ENCODE results near the gene CYP39A1. TPM values are rescaled to one million over a fixed set of nuclear protein-coding genes. Genes with fewer than 3 reads are reported as not detected.

CYP39A1 gene
- total and polyA plus RNA-seq, 2 of the 13 experiments (the other 11 are each of a cell fraction or from before 2014, with no cell fraction given) = 0.13 TPM; not detected in 1

- in situ Hi-C loops (cut with HindIII; ENCODE audit: extremely low pct_ligation_motif_present, low pct_unique_long_range_greater_than_20kb) (no loop called here), intact Hi-C loops (cut with micrococcal nuclease; ENCODE audit: unreplicated experiment) (no loop called here)
- H3K9me3 ChIP-seq (ENCODE audit: low read length) = no peaks in the 10 kb centered on the region
- no peaks in the 10 kb centered on the region for H3K36me3 ChIP-seq (replicated peaks in 1 of 2; ENCODE audit: control insufficient read depth in 1 of 2, insufficient read depth in 2 of 2, low read length in 2 of 2)
- ChIA-PET POLR2A (no interaction called here), CTCF (ENCODE audit: low intra/inter-chr PET ratio, low total read pairs) (no interaction called here)
- H3K9ac ChIP-seq (ENCODE audit: insufficient read depth, low read depth, low read length) = no peak overlapping the region
- no TSS peak for BruUV-seq (replicated peaks)
- no peak for DNase-seq (ENCODE audit: low spot score)
- TF ChIP-seq SKIL (CRISPR knock-in tag; IDR thresholded peaks at IDR 0.05; ENCODE audit: borderline replicate concordance) (no peak), SATB2 (CRISPR knock-in tag; IDR thresholded peaks at IDR 0.05) (no peak), ZNF629 (CRISPR knock-in tag; conservative IDR thresholded peaks at IDR 0.05) (peak; percentile 52)
- no peak for ATAC-seq
- H2AFZ ChIP-seq (ENCODE audit: low read length) = no peak overlapping the region
- no peak for FAIRE-seq
- H3K4me3 ChIP-seq (replicated peaks in 1 of 3; ENCODE audit: insufficient read depth in 1 of 3, low read depth in 2 of 3, low read length in 3 of 3) = no peak overlapping the region
- H3K79me2 ChIP-seq (ENCODE audit: insufficient read depth, low read length) = no peaks in the 10 kb centered on the region
- no peak overlapping the region for H3K27ac ChIP-seq (ENCODE audit: extremely low read length, insufficient read depth, low read length)
- H4K20me1 ChIP-seq (ENCODE audit: insufficient read depth, low read length) = no peaks in the 10 kb centered on the region
- H3K4me1 ChIP-seq (ENCODE audit: insufficient read depth, low read length) = no peaks in the 10 kb centered on the region
- H3K27me3 ChIP-seq (ENCODE audit: control insufficient read depth in 1 of 2, insufficient read depth in 2 of 2, low read length in 2 of 2) = no peaks in the 10 kb centered on the region
- WGBS (ENCODE audit: low lambda C conversion rate) = 15% methylated on average over 8 of the region's 8 CpGs
- no peak overlapping the region for H3K4me2 ChIP-seq (ENCODE audit: low read depth, low read length)
Measured at GRCh38 chr6:46501136-46502089, 151.2 kb downstream of the CYP39A1 start.

- POLR2A ChIA-PET = no interaction called here
- TF ChIP-seq ZMYM3 (CRISPR knock-in tag; IDR thresholded peaks at IDR 0.05) = no peak
- TF ChIP-seq CHD4 (IDR thresholded peaks at IDR 0.05; ENCODE audit: borderline replicate concordance, low read length) = no peak
- TF ChIP-seq ZNF160 (CRISPR knock-in tag; IDR thresholded peaks at IDR 0.05) = no peak
- TF ChIP-seq KDM3A (CRISPR knock-in tag; IDR thresholded peaks at IDR 0.05; ENCODE audit: low read depth) = no peak
- no peak for TF ChIP-seq ZNF326 (CRISPR knock-in tag; IDR thresholded peaks at IDR 0.05; ENCODE audit: borderline replicate concordance)
- TF ChIP-seq ZNF253 (CRISPR knock-in tag; IDR thresholded peaks at IDR 0.05; ENCODE audit: borderline replicate concordance) = no peak
- TF ChIP-seq KLF12 (CRISPR knock-in tag; IDR thresholded peaks at IDR 0.05; ENCODE audit: borderline replicate concordance) = no peak
- no peak for TF ChIP-seq STAT6 (CRISPR knock-in tag; IDR thresholded peaks at IDR 0.05; ENCODE audit: borderline replicate concordance)
- TF ChIP-seq SOX6 (IDR thresholded peaks at IDR 0.05) = no peak
- TF ChIP-seq SOX6 (CRISPR knock-in tag; IDR thresholded peaks at IDR 0.05) = no peak
- no peak for TF ChIP-seq ZNF484 (CRISPR knock-in tag; IDR thresholded peaks at IDR 0.05; ENCODE audit: borderline replicate concordance, low read depth)
Measured at GRCh38 chr6:46500382-46500781, 152.2 kb downstream of the CYP39A1 start.

More at GRCh38 chr6:46500382-46500781, 152.2 kb downstream of the CYP39A1 start:
- no TSS peak for BruUV-seq (replicated peaks)
- Histone ChIP-seq H3K9ac (ENCODE audit: insufficient read depth, low read depth, low read length) (no peak overlapping the region), H3K4me1 (ENCODE audit: insufficient read depth, low read length) (no peaks in the 10 kb centered on the region), H3K79me2 (ENCODE audit: insufficient read depth, low read length) (no peaks in the 10 kb centered on the region), H3K27ac (ENCODE audit: extremely low read length, insufficient read depth, low read length) (no peak overlapping the region), H3K4me2 (ENCODE audit: low read depth, low read length) (no peak overlapping the region), H4K20me1 (ENCODE audit: insufficient read depth, low read length) (no peaks in the 10 kb centered on the region), H3K9me3 (ENCODE audit: low read length) (no peaks in the 10 kb centered on the region), H3K27me3 (ENCODE audit: control insufficient read depth in 1 of 2, insufficient read depth in 2 of 2, low read length in 2 of 2) (no peaks in the 10 kb centered on the region), H3K36me3 (replicated peaks in 1 of 2; ENCODE audit: control insufficient read depth in 1 of 2, insufficient read depth in 2 of 2, low read length in 2 of 2) (no peaks in the 10 kb centered on the region), H2AFZ (ENCODE audit: low read length) (no peak overlapping the region), H3K4me3 (replicated peaks in 1 of 3; ENCODE audit: insufficient read depth in 1 of 3, low read depth in 2 of 3, low read length in 3 of 3) (no peak overlapping the region)
- CTCF ChIA-PET (ENCODE audit: low intra/inter-chr PET ratio, low total read pairs) = no interaction called here
- FAIRE-seq (no peak), DNase-seq (ENCODE audit: low spot score) (no peak), ATAC-seq (no peak)
- in situ Hi-C loops (cut with HindIII; ENCODE audit: extremely low pct_ligation_motif_present, low pct_unique_long_range_greater_than_20kb) = no loop called here
- intact Hi-C loops (cut with micrococcal nuclease; ENCODE audit: unreplicated experiment) = no loop called here

All from HepG2 (cell line).